Neutrophil (primary cell): Measurements from ENCODE around the gene GOSR2.
"Not testable (repeated sequence)": the region's sequence is repeated elsewhere in the genome, so short reads cannot be mapped to it uniquely, and the experiment has no call there.

Source experiments
- H3K27ac ChIP-seq: fragments of 200-600 bp; sonication (generic); 2 replicates; pipeline ENCODE4 v1.5.1; 2016; ENCODE audit warnings: mild to moderate bottlenecking, moderate library complexity
- H3K27me3 ChIP-seq: fragments of 200-600 bp; sonication (generic); 2 replicates; pipeline ENCODE4 v1.6.0; 2016; ENCODE audit warnings: mild to moderate bottlenecking
- H3K36me3 ChIP-seq: fragments of 200-600 bp; sonication (generic); 2 replicates; pipeline ENCODE4 v1.5.1; 2017
- H3K4me1 ChIP-seq, 2 experiments: fragments of 200-600 bp in 1 of 2; sonication (generic) in 1 of 2; 1 replicate in 1 of 2; 2 replicates in 1 of 2; pipeline versions ENCODE4 v1.5.1 to v1.6.1; 2013 to 2016; ENCODE audit warnings: low read depth in 1 of 2, low read length in 1 of 2, mild to moderate bottlenecking in 1 of 2, moderate library complexity in 1 of 2; ENCODE audit not compliant: control insufficient read depth in 1 of 2, insufficient read depth in 1 of 2
- H3K4me3 ChIP-seq, 2 experiments: fragments of 200-600 bp in 1 of 2; sonication (generic) in 1 of 2; 1 replicate in 1 of 2; 2 replicates in 1 of 2; pipeline ENCODE4 v1.5.1; 2013 to 2016; ENCODE audit warnings: low read depth in 1 of 2, low read length in 1 of 2, mild to moderate bottlenecking in 1 of 2, moderate library complexity in 1 of 2
- H3K9me3 ChIP-seq: fragments of 200-600 bp; sonication (generic); 2 replicates; pipeline ENCODE4 v1.5.1; 2016
- TF ChIP-seq, protein P1 (sequence below): fragments of 200-600 bp; sonication (generic); IDR thresholded peaks from 2 replicates; pipeline ENCODE4 v1.5.1; 2016; ENCODE audit warnings: antibody characterized with exemption

GOSR2 gene

DNA sequence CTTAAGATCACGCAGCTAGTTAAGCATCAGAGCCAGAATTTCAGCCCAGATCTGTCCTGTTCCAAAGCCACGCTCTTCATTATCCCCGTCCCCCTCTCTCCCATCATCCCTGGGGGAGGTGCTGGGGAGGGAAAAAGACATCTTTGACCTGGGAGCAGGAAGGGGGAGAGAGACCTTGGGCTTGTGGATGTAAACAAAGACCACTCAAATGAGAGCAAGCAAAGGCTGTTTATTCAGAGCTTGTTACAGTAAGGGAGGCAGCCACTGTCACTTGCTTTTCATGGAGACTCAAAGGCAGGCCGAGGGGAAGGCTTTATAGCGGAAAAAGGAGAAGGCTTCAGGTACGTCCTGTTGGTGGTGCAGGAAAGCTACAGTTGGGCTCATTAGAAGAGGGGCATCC is 59.6 kb downstream of the GOSR2 start:
- Histone ChIP-seq H3K27me3 (peaks cover 55% of the 10 kb centered on the region), H3K27ac (no peak overlapping the region), H3K4me1 (peaks cover 5 to 11% of the 10 kb centered on the region in 2 experiments), H3K36me3 (no peaks in the 10 kb centered on the region), H3K4me3 (no peak overlapping the region), H3K9me3 (no peaks in the 10 kb centered on the region)
- TF ChIP-seq, protein P1, sequence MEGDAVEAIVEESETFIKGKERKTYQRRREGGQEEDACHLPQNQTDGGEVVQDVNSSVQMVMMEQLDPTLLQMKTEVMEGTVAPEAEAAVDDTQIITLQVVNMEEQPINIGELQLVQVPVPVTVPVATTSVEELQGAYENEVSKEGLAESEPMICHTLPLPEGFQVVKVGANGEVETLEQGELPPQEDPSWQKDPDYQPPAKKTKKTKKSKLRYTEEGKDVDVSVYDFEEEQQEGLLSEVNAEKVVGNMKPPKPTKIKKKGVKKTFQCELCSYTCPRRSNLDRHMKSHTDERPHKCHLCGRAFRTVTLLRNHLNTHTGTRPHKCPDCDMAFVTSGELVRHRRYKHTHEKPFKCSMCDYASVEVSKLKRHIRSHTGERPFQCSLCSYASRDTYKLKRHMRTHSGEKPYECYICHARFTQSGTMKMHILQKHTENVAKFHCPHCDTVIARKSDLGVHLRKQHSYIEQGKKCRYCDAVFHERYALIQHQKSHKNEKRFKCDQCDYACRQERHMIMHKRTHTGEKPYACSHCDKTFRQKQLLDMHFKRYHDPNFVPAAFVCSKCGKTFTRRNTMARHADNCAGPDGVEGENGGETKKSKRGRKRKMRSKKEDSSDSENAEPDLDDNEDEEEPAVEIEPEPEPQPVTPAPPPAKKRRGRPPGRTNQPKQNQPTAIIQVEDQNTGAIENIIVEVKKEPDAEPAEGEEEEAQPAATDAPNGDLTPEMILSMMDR = no peak

DNA sequence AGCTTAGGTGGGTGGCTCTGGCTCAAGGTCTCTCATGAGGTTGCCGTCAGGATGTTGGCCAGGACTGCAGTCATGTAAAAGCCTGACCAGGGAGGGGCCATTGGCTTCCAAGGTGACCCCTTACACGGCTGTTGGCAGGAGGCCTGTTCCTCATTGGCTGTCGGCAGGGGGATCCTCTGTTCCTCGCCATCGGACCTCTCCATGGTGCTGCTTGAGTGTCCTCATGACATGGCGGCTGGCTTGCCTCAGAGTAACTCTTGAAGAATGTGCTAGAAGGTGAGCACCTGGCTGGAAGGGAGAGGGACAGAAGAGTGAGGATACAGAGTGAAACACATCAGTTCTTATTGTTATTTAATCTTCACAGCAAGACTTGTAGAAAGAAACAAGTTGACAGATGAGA is 60.8 kb downstream of the GOSR2 start:
- no peaks in the 10 kb centered on the region for H3K9me3 ChIP-seq
- H3K4me3 ChIP-seq = no peak overlapping the region
- no peak overlapping the region for H3K27ac ChIP-seq
- TF ChIP-seq, protein P1 = no peak
- H3K27me3 ChIP-seq = peaks cover 43% of the 10 kb centered on the region
- no peaks in the 10 kb centered on the region for H3K36me3 ChIP-seq
- H3K4me1 ChIP-seq = peaks cover 2 to 5% of the 10 kb centered on the region in 2 experiments

DNA sequence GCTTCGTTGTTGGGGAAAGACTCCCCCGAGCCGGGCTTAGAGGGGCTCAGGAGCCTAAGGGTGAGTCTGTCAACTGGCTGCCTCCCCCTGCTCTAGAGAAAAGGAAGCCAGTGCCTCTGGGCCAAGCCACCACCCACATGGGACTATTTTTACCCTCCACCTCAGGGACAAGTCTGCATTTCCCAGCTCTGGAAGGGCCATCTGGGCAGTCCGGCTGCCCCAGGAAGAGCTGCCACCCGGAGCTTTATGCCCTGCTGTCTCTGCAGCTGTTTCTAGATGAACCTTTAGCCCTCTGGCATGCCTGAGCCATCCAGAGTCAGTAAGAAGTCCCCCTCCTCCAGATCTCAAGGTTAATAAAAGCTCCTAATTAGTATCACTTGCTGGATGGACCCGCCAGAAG is 61.4 kb downstream of the GOSR2 start:
- TF ChIP-seq, protein P1 = no peak
- Histone ChIP-seq H3K9me3 (no peaks in the 10 kb centered on the region), H3K27ac (no peak overlapping the region), H3K4me3 (no peak overlapping the region), H3K4me1 (no peaks in the 10 kb centered on the region), H3K36me3 (no peaks in the 10 kb centered on the region), H3K27me3 (peaks cover 37% of the 10 kb centered on the region)

DNA sequence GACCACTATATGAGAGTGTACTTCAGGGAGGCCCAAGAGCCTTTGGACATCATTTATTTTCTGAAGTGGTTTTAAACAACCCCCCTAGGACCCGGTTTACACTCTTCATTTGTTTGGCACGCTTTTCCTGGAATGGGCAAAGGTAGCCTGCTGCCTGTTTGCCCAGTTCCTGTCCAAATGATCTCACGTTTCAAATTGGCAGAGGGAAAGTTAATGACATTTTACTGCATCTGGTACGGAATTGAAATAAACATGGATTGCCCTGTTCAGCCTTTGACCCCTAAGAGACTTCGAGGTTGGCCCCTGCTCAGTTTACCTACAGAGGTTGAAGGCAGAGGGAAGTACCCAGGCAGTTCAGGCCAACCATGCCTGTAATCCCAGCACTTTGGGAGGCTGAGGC is 61.9 kb downstream of the GOSR2 start:
- Histone ChIP-seq H3K4me3 (no peak overlapping the region), H3K27ac (no peak overlapping the region), H3K36me3 (no peaks in the 10 kb centered on the region), H3K27me3 (peaks cover 31% of the 10 kb centered on the region), H3K4me1 (no peaks in the 10 kb centered on the region), H3K9me3 (no peaks in the 10 kb centered on the region)
- TF ChIP-seq, protein P1 = no peak

DNA sequence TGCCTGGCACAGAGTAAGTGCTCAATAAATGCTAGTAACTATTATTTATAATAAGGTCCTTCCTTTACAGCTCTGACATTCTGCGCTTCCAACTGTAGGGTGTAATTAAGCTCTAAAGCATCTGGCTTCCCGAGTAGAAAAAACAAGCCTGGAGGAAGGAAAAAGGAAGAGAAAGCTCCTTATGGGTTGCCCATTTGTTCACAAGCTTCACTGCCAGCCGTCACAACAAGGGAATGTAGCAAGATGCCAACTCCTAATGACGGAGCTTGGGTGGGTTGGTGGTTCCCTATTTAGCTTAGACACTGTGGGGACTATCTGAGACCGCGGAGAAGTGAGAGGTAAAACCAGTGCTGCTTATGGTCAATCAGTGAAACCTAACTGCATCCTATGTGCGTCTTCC is 63.4 kb downstream of the GOSR2 start:
- TF ChIP-seq, protein P1 = no peak
- no peaks in the 10 kb centered on the region for H3K36me3 ChIP-seq
- H3K9me3 ChIP-seq = no peaks in the 10 kb centered on the region
- H3K27me3 ChIP-seq = peaks cover 17% of the 10 kb centered on the region
- H3K27ac ChIP-seq = no peak overlapping the region
- no peaks in the 10 kb centered on the region for H3K4me1 ChIP-seq
- H3K4me3 ChIP-seq = no peak overlapping the region

DNA sequence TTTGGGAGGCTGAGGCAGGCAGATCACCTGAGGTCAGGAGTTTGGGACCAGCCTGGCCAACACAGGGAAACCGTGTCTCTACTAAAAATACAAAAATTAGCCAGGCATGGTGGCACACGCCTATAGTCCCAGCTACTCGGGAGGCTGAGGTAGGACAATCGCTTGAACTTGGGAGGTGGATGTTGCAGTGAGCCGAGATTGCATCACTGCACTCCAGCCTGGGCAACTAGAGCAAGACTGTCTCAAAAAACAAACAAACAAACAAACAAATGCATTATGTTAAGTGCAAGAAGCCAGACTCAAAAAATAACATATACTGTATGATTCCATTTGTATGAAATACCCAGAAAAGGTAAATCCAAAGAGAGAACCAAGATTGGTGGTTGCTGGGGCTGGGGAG is 65.0 kb downstream of the GOSR2 start:
- H3K4me1 ChIP-seq, H3K36me3 ChIP-seq, H3K27me3 ChIP-seq, H3K27ac ChIP-seq, H3K4me3 ChIP-seq, H3K9me3 ChIP-seq: not testable (repeated sequence)
